ENCODE results near the gene VDR.

Gene VDR

GRCh38 chr12:47798382-47798948, 106.3 kb downstream of the VDR start:
- TF ChIP-seq ZFX (IDR thresholded peaks at IDR 0.05) = no peak
- TF ChIP-seq CTCF (conservative IDR thresholded peaks at IDR 0.05) = no peak
- no peak overlapping the region for H3K27ac ChIP-seq

GRCh38 chr12:47797441-47797840, 107.4 kb downstream of the VDR start:
- no peak for TF ChIP-seq ZFX (IDR thresholded peaks at IDR 0.05)
- no peak for TF ChIP-seq CTCF (conservative IDR thresholded peaks at IDR 0.05)
- H3K27ac ChIP-seq = no peak overlapping the region

- H3K27ac ChIP-seq = no peak overlapping the region
- no peak for TF ChIP-seq ZFX (IDR thresholded peaks at IDR 0.05)
- no peak for TF ChIP-seq CTCF (conservative IDR thresholded peaks at IDR 0.05)
These were observed 108.9 kb downstream of the VDR start for GRCh38 chr12:47795814-47796411.

GRCh38 chr12:47795121-47795813, 109.5 kb downstream of the VDR start:
- H3K27ac ChIP-seq = no peak overlapping the region
- no peak for TF ChIP-seq ZFX (IDR thresholded peaks at IDR 0.05)
- TF ChIP-seq CTCF (conservative IDR thresholded peaks at IDR 0.05) = no peak

- TF ChIP-seq ZFX (IDR thresholded peaks at IDR 0.05) (no peak), CTCF (conservative IDR thresholded peaks at IDR 0.05) (no peak)
- H3K27ac ChIP-seq = no peak overlapping the region
These were observed 110.1 kb downstream of the VDR start for GRCh38 chr12:47794679-47795078.

GRCh38 chr12:47793015-47793681, 111.6 kb downstream of the VDR start:
- TF ChIP-seq ZFX (IDR thresholded peaks at IDR 0.05) = no peak
- TF ChIP-seq CTCF (conservative IDR thresholded peaks at IDR 0.05) = no peak
- no peak overlapping the region for H3K27ac ChIP-seq

GRCh38 chr12:47791874-47792273, 112.9 kb downstream of the VDR start:
- no peak for TF ChIP-seq CTCF (conservative IDR thresholded peaks at IDR 0.05)
- no peak for TF ChIP-seq ZFX (IDR thresholded peaks at IDR 0.05)
- H3K27ac ChIP-seq = no peak overlapping the region

Measured in C4-2B (cell line).